IMR-90 (cell line): ENCODE results near the gene ADGRV1. TPM values are rescaled to one million over a fixed set of nuclear protein-coding genes. Genes with fewer than 3 reads are reported as not detected.

Experiments
- ATAC-seq: fragments of 200-7000 bp; cut with Tn5 transposase; 2 replicates; pipeline ENCODE4 v1.9.1; 2020; ENCODE audit warnings: low read depth, mild to moderate bottlenecking, moderate library complexity
- BruUV-seq: library from RNA; stranded (reverse); fragments of 400-500 nt; replicated peaks from 2 replicates; lab custom pipeline; 2021; lab: Mats Ljungman, UMichigan
- CTCF ChIA-PET: fragments of 300-600 bp; formaldehyde crosslinking; extraction: SDS; loops from one replicate; lab custom pipeline; 2021; ENCODE audit warnings: antibody characterized with exemption; lab: Yijun Ruan, JAX
- POLR2A ChIA-PET: fragments of 300-600 bp; sonication (Branson Sonifier 250); formaldehyde crosslinking; loops from one replicate; lab custom pipeline; 2022; ENCODE audit warnings: antibody characterized with exemption; ENCODE audit not compliant: unreplicated experiment; lab: Charles Lee
- DNase-seq: peaks from one replicate; pipeline ENCODE4 v3.0.0; 2013
- H2AFZ ChIP-seq: replicated peaks from 2 replicates; pipeline ENCODE3; 2013; ENCODE audit warnings: low read length, mild to moderate bottlenecking; ENCODE audit not compliant: poor library complexity
- H2AK5ac ChIP-seq: 2 replicates; pipeline ENCODE4 v1.6.1; 2013; ENCODE audit warnings: low read depth, low read length, inconsistent platforms
- H2AK9ac ChIP-seq: replicated peaks from 2 replicates; pipeline ENCODE3; 2013; ENCODE audit warnings: mild to moderate bottlenecking, low read depth, low read length, moderate library complexity; ENCODE audit not compliant: poor library complexity
- H2BK120ac ChIP-seq: 2 replicates; pipeline ENCODE4 v1.6.1; 2013; ENCODE audit warnings: low read depth, low read length, inconsistent platforms
- H2BK15ac ChIP-seq: 3 replicates; pipeline ENCODE4 v1.6.1; 2013; ENCODE audit warnings: low read depth, low read length, inconsistent platforms
- H2BK20ac ChIP-seq: 2 replicates; pipeline ENCODE4 v1.6.1; 2013; ENCODE audit warnings: low read depth, mild to moderate bottlenecking, inconsistent platforms, low read length, moderate library complexity
- H2BK5ac ChIP-seq: 2 replicates; pipeline ENCODE4 v1.6.1; 2013; ENCODE audit warnings: mild to moderate bottlenecking, low read depth, low read length, inconsistent platforms; ENCODE audit not compliant: poor library complexity, severe bottlenecking
- H3K14ac ChIP-seq: replicated peaks from 2 replicates; pipeline ENCODE4 v1.6.1; 2013; ENCODE audit warnings: low read depth, low read length, inconsistent platforms
- H3K18ac ChIP-seq: 2 replicates; pipeline ENCODE4 v1.6.1; 2013; ENCODE audit warnings: low read depth, low read length, control low read depth
- H3K23ac ChIP-seq: 2 replicates; pipeline ENCODE4 v1.6.1; 2013; ENCODE audit warnings: low read depth, low read length, inconsistent platforms
- H3K27ac ChIP-seq: 2 replicates; pipeline ENCODE4 v1.5.1; 2013; ENCODE audit warnings: mild to moderate bottlenecking, control low read depth, low read length; ENCODE audit not compliant: insufficient read depth
- H3K27me3 ChIP-seq: 2 replicates; pipeline ENCODE4 v1.6.1; 2013; ENCODE audit warnings: low read length; ENCODE audit not compliant: control insufficient read depth, insufficient read depth
- H3K36me3 ChIP-seq: 2 replicates; pipeline ENCODE4 v1.6.1; 2013; ENCODE audit warnings: low read length, mixed read lengths; ENCODE audit not compliant: control insufficient read depth, insufficient read depth
- H3K4ac ChIP-seq: 2 replicates; pipeline ENCODE4 v1.6.1; 2013; ENCODE audit warnings: low read depth, low read length, inconsistent platforms
- H3K4me1 ChIP-seq: 2 replicates; pipeline ENCODE4 v1.6.1; 2013; ENCODE audit warnings: low read length, mixed read lengths; ENCODE audit not compliant: control insufficient read depth, insufficient read depth
- H3K4me2 ChIP-seq: 2 replicates; pipeline ENCODE4 v1.6.1; 2013; ENCODE audit warnings: low read depth, mild to moderate bottlenecking, control low read depth, low read length, moderate library complexity
- H3K4me3 ChIP-seq: 2 replicates; pipeline ENCODE4 v1.5.1; 2013; ENCODE audit warnings: low read depth, mild to moderate bottlenecking, control low read depth, low read length, moderate library complexity; ENCODE audit not compliant: insufficient read depth
- H3K56ac ChIP-seq: 2 replicates; pipeline ENCODE4 v1.6.1; 2013; ENCODE audit warnings: low read length, inconsistent platforms; ENCODE audit not compliant: insufficient read depth; ENCODE audit errors: extremely low read depth
- H3K79me1 ChIP-seq, 2 experiments: 2 replicates each; pipeline ENCODE4 v1.6.1; 2013; ENCODE audit warnings: low read length in 2 of 2, inconsistent platforms in 1 of 2, low read depth in 1 of 2
- H3K9ac ChIP-seq: 2 replicates; pipeline ENCODE4 v1.6.1; 2013; ENCODE audit warnings: low read depth, low read length, control low read depth
- H3K9me1 ChIP-seq: 2 replicates; pipeline ENCODE4 v1.6.1; 2013; ENCODE audit warnings: low read length, inconsistent platforms; ENCODE audit not compliant: insufficient read depth
- H3K9me3 ChIP-seq: 2 replicates; pipeline ENCODE4 v1.6.1; 2013; ENCODE audit warnings: low read length; ENCODE audit not compliant: control insufficient read depth, insufficient read depth
- H4K20me1 ChIP-seq: 2 replicates; pipeline ENCODE4 v1.6.1; 2013; ENCODE audit warnings: low read length, inconsistent platforms; ENCODE audit not compliant: insufficient read depth
- H4K5ac ChIP-seq: 2 replicates; pipeline ENCODE4 v1.6.1; 2013; ENCODE audit warnings: mild to moderate bottlenecking, low read depth, low read length, control low read depth
- H4K8ac ChIP-seq, 2 experiments: 2 replicates each; pipeline ENCODE4 v1.6.1; 2013; ENCODE audit warnings: low read depth in 2 of 2, low read length in 2 of 2, control low read depth in 1 of 2, inconsistent platforms in 1 of 2
- H4K91ac ChIP-seq: 2 replicates; pipeline ENCODE4 v1.6.1; 2013; ENCODE audit warnings: low read depth, low read length, inconsistent platforms; ENCODE audit not compliant: insufficient read depth
- BHLHE40 ChIP-seq: fragments of 150-350 bp; IDR thresholded peaks from 2 replicates; pipeline ENCODE4 v1.6.1; 2016; ENCODE audit warnings: mild to moderate bottlenecking, low read depth, low read length
- CEBPB ChIP-seq: IDR thresholded peaks from 2 replicates; pipeline ENCODE4 v1.6.1; 2012; ENCODE audit warnings: low read depth, low read length, improper control_type of control experiment
- CHD1 ChIP-seq: IDR thresholded peaks from 2 replicates; pipeline ENCODE4 v1.6.1; 2012; ENCODE audit warnings: low read depth, low read length, improper control_type of control experiment
- FOS ChIP-seq: fragments of 150-350 bp; IDR thresholded peaks from 2 replicates; pipeline ENCODE4 v1.6.1; 2016; ENCODE audit warnings: low read depth, low read length
- MAFK ChIP-seq: IDR thresholded peaks from 2 replicates; pipeline ENCODE4 v1.6.1; 2012; ENCODE audit warnings: low read depth, low read length, improper control_type of control experiment
- MAZ ChIP-seq: IDR thresholded peaks from 2 replicates; pipeline ENCODE4 v1.6.1; 2012; ENCODE audit warnings: low read depth, mild to moderate bottlenecking, low read length, improper control_type of control experiment, moderate library complexity, borderline replicate concordance
- MXI1 ChIP-seq: IDR thresholded peaks from 2 replicates; pipeline ENCODE4 v1.6.1; 2012; ENCODE audit warnings: low read depth, mild to moderate bottlenecking, low read length, moderate library complexity, borderline replicate concordance
- NFE2L2 ChIP-seq: fragments of 150-350 bp; IDR thresholded peaks from 2 replicates; pipeline ENCODE4 v1.6.1; 2016; ENCODE audit warnings: low read depth, mild to moderate bottlenecking, low read length
- POLR2A ChIP-seq: IDR thresholded peaks from 2 replicates; pipeline ENCODE4 v1.6.1; 2012; ENCODE audit warnings: mild to moderate bottlenecking, low read depth, low read length
- RAD21 ChIP-seq: IDR thresholded peaks from 2 replicates; pipeline ENCODE4 v1.6.1; 2012; ENCODE audit warnings: low read length, improper control_type of control experiment
- RCOR1 ChIP-seq: IDR thresholded peaks from 2 replicates; pipeline ENCODE4 v1.6.1; 2012; ENCODE audit warnings: mild to moderate bottlenecking, low read length, improper control_type of control experiment; ENCODE audit not compliant: insufficient replicate concordance
- RFX5 ChIP-seq: IDR thresholded peaks from 2 replicates; pipeline ENCODE4 v1.8.0; 2012; ENCODE audit warnings: low read depth, mild to moderate bottlenecking, low read length, moderate library complexity
- SMC3 ChIP-seq: fragments of 150-350 bp; IDR thresholded peaks from 2 replicates; pipeline ENCODE4 v1.6.1; 2016; ENCODE audit warnings: low read depth, mild to moderate bottlenecking, antibody characterized with exemption, low read length, moderate library complexity
- WGBS, 2 experiments: methylation state at CpG; one replicate each; pipeline versions ENCODE4 v1.1.5 to v1.1.7; 2013; ENCODE audit warnings: missing lambda C conversion rate in 2 of 2; ENCODE audit not compliant: insufficient read length in 1 of 2; ENCODE audit errors: extremely low coverage in 2 of 2; 5-methylcytosine and 5-hydroxymethylcytosine counted together
- dilution Hi-C: fragments of 300-500 bp; cut with HindIII; formaldehyde crosslinking; loops from one replicate; pipeline ENCODE4 v1.14.3; 2018; ENCODE audit warnings: low sequenced_read_pairs; ENCODE audit not compliant: unreplicated experiment
- in situ Hi-C: fragments of 300-500 bp; cut with MboI; formaldehyde crosslinking; loops from 3 replicates; pipeline ENCODE4 v1.14.3; 2019; ENCODE audit warnings: low sequenced_read_pairs, inconsistent platforms, mixed read lengths
- intact Hi-C: fragments of 100-400 bp; cut with micrococcal nuclease; formaldehyde crosslinking; loops from 2 replicates; pipeline ENCODE4 v1.10.0; 2022
- polyA plus RNA-seq, 3 experiments: library from polyadenylated mRNA; depleted of rRNA; stranded (reverse); fragments of >200 nt; gene quantifications; 2 replicates each; pipeline ENCODE4 v1.2.3, GENCODE V29; 2012; ENCODE audit warnings: low replicate concordance in 1 of 3
- total RNA-seq: library from RNA; depleted of rRNA; stranded (reverse); fragments of >200 nt; gene quantifications from 2 replicates; pipeline ENCODE4 v1.2.3, GENCODE V29; 2012
- TF ChIP-seq, protein P1 (sequence below): fragments of 150-350 bp; IDR thresholded peaks from 2 replicates; pipeline ENCODE4 v1.6.1; 2017; ENCODE audit warnings: mild to moderate bottlenecking, antibody characterized with exemption, low read length, low read depth
- TF ChIP-seq, protein P2 (sequence below): conservative IDR thresholded peaks from 2 replicates; pipeline ENCODE4 v1.5.1; 2012; ENCODE audit warnings: mild to moderate bottlenecking, low read depth, low read length, improper control_type of control experiment
- TF ChIP-seq, protein P3 (sequence below): fragments of 150-350 bp; IDR thresholded peaks from 2 replicates; pipeline ENCODE4 v1.6.1; 2016; ENCODE audit warnings: low read depth, mild to moderate bottlenecking, low read length, moderate library complexity, borderline replicate concordance

Gene ADGRV1
- total and polyA plus RNA-seq, 2 of the 4 experiments (the other 2 are of a cell fraction) = under 0.01 TPM; not detected in 1

DNA sequence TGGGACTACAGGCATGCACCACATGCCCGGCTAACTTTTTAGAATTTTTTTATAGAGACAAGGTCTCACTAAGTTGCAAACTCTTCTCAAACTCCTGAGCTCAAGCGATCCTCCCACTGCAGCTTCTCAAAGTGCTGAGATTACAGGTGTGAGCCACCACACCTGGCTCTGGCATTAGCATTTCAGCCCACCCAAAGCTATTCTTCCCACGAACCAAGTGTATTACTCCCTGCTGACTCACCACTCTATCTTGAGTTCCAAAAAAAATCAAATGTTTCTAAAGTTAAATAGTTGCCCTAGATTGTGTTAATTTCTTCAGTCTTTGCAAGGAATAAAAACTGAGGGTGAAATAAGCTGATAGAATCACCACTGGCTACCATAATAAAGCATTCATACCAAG lies 619.0 kb downstream of the ADGRV1 start:
- H4K91ac ChIP-seq = no peak overlapping the region; the same call in 1 of the 2 replicates
- peaks cover 12% of the 10 kb centered on the region for H3K4me1 ChIP-seq
- H2AK5ac ChIP-seq = peak overlapping the region; percentile 91; the same call in 1 of the 2 replicates
- peak overlapping the region in 1 of 2 experiments; percentile 58; a peak in 1 of 4 replicates for H4K8ac ChIP-seq
- ChIA-PET POLR2A (interaction anchor here (0.5 kb wide), 1 partner anchor 203 kb away, joined by 14 read pairs; no protein-coding TSS in a partner anchor), CTCF (no interaction called here)
- intact Hi-C loops (loop anchor here (5.0 kb wide), 2 partner anchors 50 to 205 kb away; partner anchors contain the start of gene ARRDC3), dilution Hi-C loops (no loop called here), in situ Hi-C loops (no loop called here)
- H2AFZ ChIP-seq = no peak overlapping the region
- peak overlapping the region; percentile 19; the same call in 1 of the 2 replicates for H2BK120ac ChIP-seq
- peak overlapping the region; percentile 59; the same call in 1 of the 2 replicates for H2BK20ac ChIP-seq
- no peak overlapping the region for H3K14ac ChIP-seq
- no peak overlapping the region for H3K27ac ChIP-seq
- H3K23ac ChIP-seq = no peak overlapping the region
- no peak overlapping the region for H3K9ac ChIP-seq
- peak overlapping the region; percentile 30; the same call in 1 of the 2 replicates for H3K4ac ChIP-seq
- no peak overlapping the region for H3K4me3 ChIP-seq
- no peak overlapping the region for H3K56ac ChIP-seq
- no peaks in the 10 kb centered on the region for H3K9me3 ChIP-seq
- ATAC-seq = no peak
- no peaks in the 10 kb centered on the region for H4K20me1 ChIP-seq
- no TSS peak for BruUV-seq
- H2AK9ac ChIP-seq = no peak overlapping the region
- H2BK5ac ChIP-seq = no peak overlapping the region
- no peaks in the 10 kb centered on the region for H3K27me3 ChIP-seq
- no peak overlapping the region for H2BK15ac ChIP-seq
- TF ChIP-seq, protein P1, sequence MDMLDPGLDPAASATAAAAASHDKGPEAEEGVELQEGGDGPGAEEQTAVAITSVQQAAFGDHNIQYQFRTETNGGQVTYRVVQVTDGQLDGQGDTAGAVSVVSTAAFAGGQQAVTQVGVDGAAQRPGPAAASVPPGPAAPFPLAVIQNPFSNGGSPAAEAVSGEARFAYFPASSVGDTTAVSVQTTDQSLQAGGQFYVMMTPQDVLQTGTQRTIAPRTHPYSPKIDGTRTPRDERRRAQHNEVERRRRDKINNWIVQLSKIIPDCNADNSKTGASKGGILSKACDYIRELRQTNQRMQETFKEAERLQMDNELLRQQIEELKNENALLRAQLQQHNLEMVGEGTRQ = no peak
- no peak for TF ChIP-seq FOS
- no peak for TF ChIP-seq CEBPB
- no peak for TF ChIP-seq BHLHE40
- no peak for TF ChIP-seq MAFK
- no peak for TF ChIP-seq POLR2A
- no peak for TF ChIP-seq RFX5
- TF ChIP-seq RCOR1 = no peak
- no peak for TF ChIP-seq RAD21
- TF ChIP-seq NFE2L2 = no peak
- no peak for TF ChIP-seq CHD1
- TF ChIP-seq MAZ = no peak
- TF ChIP-seq, protein P2, sequence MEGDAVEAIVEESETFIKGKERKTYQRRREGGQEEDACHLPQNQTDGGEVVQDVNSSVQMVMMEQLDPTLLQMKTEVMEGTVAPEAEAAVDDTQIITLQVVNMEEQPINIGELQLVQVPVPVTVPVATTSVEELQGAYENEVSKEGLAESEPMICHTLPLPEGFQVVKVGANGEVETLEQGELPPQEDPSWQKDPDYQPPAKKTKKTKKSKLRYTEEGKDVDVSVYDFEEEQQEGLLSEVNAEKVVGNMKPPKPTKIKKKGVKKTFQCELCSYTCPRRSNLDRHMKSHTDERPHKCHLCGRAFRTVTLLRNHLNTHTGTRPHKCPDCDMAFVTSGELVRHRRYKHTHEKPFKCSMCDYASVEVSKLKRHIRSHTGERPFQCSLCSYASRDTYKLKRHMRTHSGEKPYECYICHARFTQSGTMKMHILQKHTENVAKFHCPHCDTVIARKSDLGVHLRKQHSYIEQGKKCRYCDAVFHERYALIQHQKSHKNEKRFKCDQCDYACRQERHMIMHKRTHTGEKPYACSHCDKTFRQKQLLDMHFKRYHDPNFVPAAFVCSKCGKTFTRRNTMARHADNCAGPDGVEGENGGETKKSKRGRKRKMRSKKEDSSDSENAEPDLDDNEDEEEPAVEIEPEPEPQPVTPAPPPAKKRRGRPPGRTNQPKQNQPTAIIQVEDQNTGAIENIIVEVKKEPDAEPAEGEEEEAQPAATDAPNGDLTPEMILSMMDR = no peak
- TF ChIP-seq, protein P3, sequence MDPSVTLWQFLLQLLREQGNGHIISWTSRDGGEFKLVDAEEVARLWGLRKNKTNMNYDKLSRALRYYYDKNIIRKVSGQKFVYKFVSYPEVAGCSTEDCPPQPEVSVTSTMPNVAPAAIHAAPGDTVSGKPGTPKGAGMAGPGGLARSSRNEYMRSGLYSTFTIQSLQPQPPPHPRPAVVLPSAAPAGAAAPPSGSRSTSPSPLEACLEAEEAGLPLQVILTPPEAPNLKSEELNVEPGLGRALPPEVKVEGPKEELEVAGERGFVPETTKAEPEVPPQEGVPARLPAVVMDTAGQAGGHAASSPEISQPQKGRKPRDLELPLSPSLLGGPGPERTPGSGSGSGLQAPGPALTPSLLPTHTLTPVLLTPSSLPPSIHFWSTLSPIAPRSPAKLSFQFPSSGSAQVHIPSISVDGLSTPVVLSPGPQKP = no peak
- TF ChIP-seq MXI1 = no peak
- TF ChIP-seq SMC3 = no peak
- DNase-seq = peak; percentile 30
- H3K4me2 ChIP-seq = no peak overlapping the region
- no peaks in the 10 kb centered on the region for H3K36me3 ChIP-seq
- 0 out of 2 replicates have a peak, but pooled peaks cover 3% of the 10 kb centered on the region for H3K9me1 ChIP-seq
- H3K79me1 ChIP-seq = no peaks in the 10 kb centered on the region
- H3K18ac ChIP-seq = 0 out of 2 replicates have a peak overlapping the region, but pooled peaks have one; percentile 32
- WGBS, 2 experiments = no CpG with 5 or more reads among the region's 3 CpGs
- H4K5ac ChIP-seq = no peak overlapping the region
